Breast epithelium (tissue), 3 donors: ENCODE data around the gene SIGMAR1.

Experiments used
- CTCF ChIP-seq, 3 donors: fragments of 450-650 bp; IDR thresholded peaks; one replicate each; pipeline ENCODE4 v1.5.1; 2016 to 2017; ENCODE audit warnings: antibody characterized with exemption in 3 of 3, mild to moderate bottlenecking in 3 of 3, moderate library complexity in 3 of 3
- POLR2A ChIP-seq: fragments of 450-650 bp; IDR thresholded peaks from one replicate; pipeline ENCODE4 v1.6.1; 2016; ENCODE audit warnings: antibody characterized with exemption, mild to moderate bottlenecking, moderate library complexity
- POLR2AphosphoS5 ChIP-seq, 3 donors: sonication (generic); formaldehyde crosslinking; IDR thresholded peaks; one replicate each; pipeline ENCODE4 v1.6.1; 2017; ENCODE audit warnings: antibody characterized with exemption in 3 of 3

- TF ChIP-seq CTCF (IDR thresholded peaks at IDR 0.05), result no peak
- TF ChIP-seq POLR2AphosphoS5 (IDR thresholded peaks at IDR 0.05), result peak in 2 of 3 donors; percentile 37 to 75
- TF ChIP-seq POLR2A, result no peak
These were observed 44.5 kb downstream of the SIGMAR1 start for GRCh38 chr9:34592895-34593601.
